A673 (cell line): ENCODE data around the gene NSFL1C. TPM values are rescaled to one million over a fixed set of nuclear protein-coding genes. Genes with fewer than 3 reads are reported as not detected.

Source experiments
- BruUV-seq: library from RNA; stranded (reverse); fragments of 400-500 nt; replicated peaks from 2 replicates; lab custom pipeline; 2021; lab: Mats Ljungman, UMichigan
- CTCF ChIA-PET: fragments of 300-600 bp; sonication (Branson Sonifier 250); formaldehyde crosslinking; loops from one replicate; lab custom pipeline; 2022; ENCODE audit warnings: antibody characterized with exemption; lab: Charles Lee
- POLR2A ChIA-PET: fragments of 300-600 bp; sonication (Branson Sonifier 250); formaldehyde crosslinking; loops from one replicate; lab custom pipeline; 2022; ENCODE audit warnings: antibody characterized with exemption; ENCODE audit not compliant: low non-redundant PET; lab: Charles Lee
- DNase-seq: peaks from one replicate; pipeline ENCODE4 v3.0.0-alpha.2; 2015; ENCODE audit warnings: low spot score
- H3K27ac ChIP-seq: fragments of 200-600 bp; sonication (generic); 2 replicates; pipeline ENCODE4 v1.5.1; 2016; ENCODE audit warnings: mixed run types, low read depth, mild to moderate bottlenecking, mixed read lengths, antibody characterized with exemption, low read length; ENCODE audit not compliant: poor library complexity, severe bottlenecking
- H3K27me3 ChIP-seq: fragments of 200-600 bp; sonication (generic); replicated peaks from 2 replicates; pipeline ENCODE4 v1.6.1; 2017; ENCODE audit warnings: mixed run types, low read depth, mild to moderate bottlenecking, mixed read lengths, antibody characterized with exemption, low read length; ENCODE audit not compliant: insufficient read depth, poor library complexity
- H3K36me3 ChIP-seq: fragments of 200-600 bp; sonication (generic); 2 replicates; pipeline ENCODE4 v1.6.1; 2016; ENCODE audit warnings: mixed run types, mild to moderate bottlenecking, mixed read lengths, antibody characterized with exemption, low read length; ENCODE audit not compliant: insufficient read depth, poor library complexity, severe bottlenecking
- H3K4me1 ChIP-seq: fragments of 200-600 bp; sonication (generic); 2 replicates; pipeline ENCODE4 v1.6.1; 2017; ENCODE audit warnings: mixed run types, mild to moderate bottlenecking, mixed read lengths, antibody characterized with exemption, low read length; ENCODE audit not compliant: insufficient read depth, poor library complexity, severe bottlenecking
- H3K4me3 ChIP-seq: fragments of 200-600 bp; sonication (generic); 2 replicates; pipeline ENCODE4 v1.5.1; 2016; ENCODE audit warnings: low read depth, mixed run types, mild to moderate bottlenecking, mixed read lengths, low read length; ENCODE audit not compliant: poor library complexity, severe bottlenecking
- H3K9me3 ChIP-seq: fragments of 200-600 bp; sonication (generic); 2 replicates; pipeline ENCODE4 v1.6.1; 2016; ENCODE audit warnings: mixed run types, low read depth, mild to moderate bottlenecking, mixed read lengths, antibody characterized with exemption, low read length; ENCODE audit not compliant: poor library complexity, severe bottlenecking
- CTCF ChIP-seq: fragments of 300-800, 200-600 bp; sonication (generic); conservative IDR thresholded peaks from 2 replicates; pipeline ENCODE4 v1.5.1; 2017; ENCODE audit warnings: low read depth, mild to moderate bottlenecking, antibody characterized with exemption, low read length, moderate library complexity, mixed read lengths
- EZH2 ChIP-seq: fragments of 200-600 bp; sonication (generic); IDR thresholded peaks from 2 replicates; pipeline ENCODE4 v1.6.1; 2017; ENCODE audit warnings: borderline replicate concordance, low read depth, mild to moderate bottlenecking, mixed read lengths, antibody characterized with exemption, low read length; ENCODE audit not compliant: poor library complexity, severe bottlenecking
- intact Hi-C: fragments of 100-400 bp; cut with micrococcal nuclease; formaldehyde crosslinking; loops from one replicate; pipeline ENCODE4 v1.10.0; 2022; ENCODE audit not compliant: unreplicated experiment
- total RNA-seq: library from RNA; stranded (reverse); gene quantifications from 2 replicates; pipeline ENCODE4 v1.2.3, GENCODE V29; 2021

NSFL1C gene
- total RNA-seq, 1 experiment from 2014 or later, result 158 TPM

GRCh38 chr20:1457992-1458391 is 8.7 kb downstream of the NSFL1C start:
- ChIA-PET CTCF (no interaction called here), POLR2A (no interaction called here)
- Histone ChIP-seq H3K4me3 (no peak overlapping the region), H3K36me3 (peaks cover 77% of the 10 kb centered on the region), H3K9me3 (no peaks in the 10 kb centered on the region), H3K27ac (no peak overlapping the region), H3K27me3 (no peaks in the 10 kb centered on the region), H3K4me1 (no peaks in the 10 kb centered on the region)
- no peak for DNase-seq
- no TSS peak for BruUV-seq
- TF ChIP-seq CTCF, result no peak
- no peak for TF ChIP-seq EZH2
- intact Hi-C loops, result no loop called here

- Histone ChIP-seq H3K27ac (no peak overlapping the region), H3K4me1 (no peaks in the 10 kb centered on the region), H3K4me3 (no peak overlapping the region), H3K27me3 (no peaks in the 10 kb centered on the region), H3K36me3 (peaks cover 90% of the 10 kb centered on the region), H3K9me3 (peaks cover 2% of the 10 kb centered on the region)
- TF ChIP-seq EZH2, result no peak
- no peak for TF ChIP-seq CTCF
- ChIA-PET CTCF (no interaction called here), POLR2A (no interaction called here)
- BruUV-seq, result no TSS peak
- intact Hi-C loops, result no loop called here
- DNase-seq, result no peak
Measured at GRCh38 chr20:1456300-1456699, 10.3 kb downstream of the NSFL1C start.

DNA sequence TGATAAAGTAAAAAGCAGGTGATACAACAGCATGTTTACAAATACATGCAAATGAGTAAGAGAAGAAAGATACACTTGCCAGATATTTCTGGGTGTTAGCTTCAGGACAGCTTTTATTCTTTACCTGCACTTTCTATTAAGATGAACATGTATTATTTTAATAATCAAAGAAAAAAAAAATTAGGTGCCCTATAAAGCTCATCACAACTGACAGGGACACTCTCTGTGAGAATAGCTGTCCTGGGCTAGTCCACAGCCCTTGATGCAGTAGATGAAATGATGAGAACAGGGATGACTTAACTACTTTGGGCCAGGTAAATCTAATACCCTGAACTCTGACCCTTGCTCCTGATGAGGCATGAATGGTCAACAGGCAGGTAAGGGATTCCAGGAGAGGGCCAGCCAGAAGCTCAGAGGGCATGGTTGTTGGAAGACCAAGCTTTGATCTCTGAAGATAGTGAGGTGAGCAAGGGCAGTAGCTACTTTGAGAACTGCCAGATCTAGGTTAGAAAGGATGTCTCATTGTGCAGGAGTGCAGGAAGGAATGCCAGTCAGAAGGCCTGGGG is 15.6 kb downstream of the NSFL1C start:
- ChIA-PET CTCF (no interaction called here), POLR2A (no interaction called here)
- BruUV-seq, result no TSS peak
- Histone ChIP-seq H3K36me3 (peaks cover 92% of the 10 kb centered on the region), H3K9me3 (peaks cover 12% of the 10 kb centered on the region), H3K4me3 (no peak overlapping the region), H3K4me1 (no peaks in the 10 kb centered on the region), H3K27me3 (no peaks in the 10 kb centered on the region), H3K27ac (no peak overlapping the region)
- DNase-seq, result no peak
- TF ChIP-seq CTCF (no peak), EZH2 (no peak)
- intact Hi-C loops, result no loop called here
